Prostate gland (tissue), 2 donors: ENCODE results near the gene POLQ.

Source experiments
- POLR2A ChIP-seq: fragments of 450-650 bp; IDR thresholded peaks from one replicate; pipeline ENCODE4 v1.6.1; 2016; ENCODE audit warnings: antibody characterized with exemption, mild to moderate bottlenecking
- POLR2AphosphoS5 ChIP-seq: sonication (generic); formaldehyde crosslinking; IDR thresholded peaks from one replicate; pipeline ENCODE4 v1.6.1; 2017; ENCODE audit warnings: antibody characterized with exemption
- TF ChIP-seq, protein P1 (sequence below), 4 experiments: fragments of 200-600 bp in 2 of 4; fragments of 450-650 bp in 2 of 4; sonication (generic) in 2 of 4; IDR thresholded peaks; 1 replicate in 3 of 4; 2 replicates in 1 of 4; pipeline ENCODE4 v1.5.1; 2016 to 2019; ENCODE audit warnings: antibody characterized with exemption in 4 of 4, mild to moderate bottlenecking in 2 of 4, moderate library complexity in 2 of 4

DNA sequence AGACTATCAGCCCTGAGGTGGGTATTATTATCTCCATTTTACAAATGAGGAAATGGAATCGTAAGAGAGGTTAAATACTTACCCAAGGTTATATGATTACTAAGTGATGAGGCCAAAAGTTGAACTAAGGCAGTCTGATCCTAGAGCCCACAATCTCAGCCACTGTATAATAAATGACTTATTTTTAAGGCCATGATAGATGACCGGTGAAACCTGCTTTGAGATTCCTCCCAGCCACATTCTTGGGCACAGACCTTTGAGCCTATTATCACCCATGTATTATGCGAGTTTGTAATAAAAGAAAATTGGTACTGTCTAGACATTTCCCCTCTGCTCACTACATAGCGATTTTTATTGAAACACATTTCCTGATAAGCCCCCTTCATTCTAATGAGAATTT is 37.4 kb downstream of the POLQ start:
- TF ChIP-seq, protein P1, sequence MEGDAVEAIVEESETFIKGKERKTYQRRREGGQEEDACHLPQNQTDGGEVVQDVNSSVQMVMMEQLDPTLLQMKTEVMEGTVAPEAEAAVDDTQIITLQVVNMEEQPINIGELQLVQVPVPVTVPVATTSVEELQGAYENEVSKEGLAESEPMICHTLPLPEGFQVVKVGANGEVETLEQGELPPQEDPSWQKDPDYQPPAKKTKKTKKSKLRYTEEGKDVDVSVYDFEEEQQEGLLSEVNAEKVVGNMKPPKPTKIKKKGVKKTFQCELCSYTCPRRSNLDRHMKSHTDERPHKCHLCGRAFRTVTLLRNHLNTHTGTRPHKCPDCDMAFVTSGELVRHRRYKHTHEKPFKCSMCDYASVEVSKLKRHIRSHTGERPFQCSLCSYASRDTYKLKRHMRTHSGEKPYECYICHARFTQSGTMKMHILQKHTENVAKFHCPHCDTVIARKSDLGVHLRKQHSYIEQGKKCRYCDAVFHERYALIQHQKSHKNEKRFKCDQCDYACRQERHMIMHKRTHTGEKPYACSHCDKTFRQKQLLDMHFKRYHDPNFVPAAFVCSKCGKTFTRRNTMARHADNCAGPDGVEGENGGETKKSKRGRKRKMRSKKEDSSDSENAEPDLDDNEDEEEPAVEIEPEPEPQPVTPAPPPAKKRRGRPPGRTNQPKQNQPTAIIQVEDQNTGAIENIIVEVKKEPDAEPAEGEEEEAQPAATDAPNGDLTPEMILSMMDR (IDR thresholded peaks at IDR 0.05): no peak
- TF ChIP-seq POLR2A (no peak), POLR2AphosphoS5 (no peak)
